HG03097 (cell line): ENCODE data around the gene SHPK.

Experiments
- ATAC-seq: cut with Tn5 transposase; IDR thresholded peaks from one replicate; pipeline ENCODE4 v1.9.1; 2021; ENCODE audit not compliant: unreplicated experiment, low FRiP score

Gene SHPK

DNA sequence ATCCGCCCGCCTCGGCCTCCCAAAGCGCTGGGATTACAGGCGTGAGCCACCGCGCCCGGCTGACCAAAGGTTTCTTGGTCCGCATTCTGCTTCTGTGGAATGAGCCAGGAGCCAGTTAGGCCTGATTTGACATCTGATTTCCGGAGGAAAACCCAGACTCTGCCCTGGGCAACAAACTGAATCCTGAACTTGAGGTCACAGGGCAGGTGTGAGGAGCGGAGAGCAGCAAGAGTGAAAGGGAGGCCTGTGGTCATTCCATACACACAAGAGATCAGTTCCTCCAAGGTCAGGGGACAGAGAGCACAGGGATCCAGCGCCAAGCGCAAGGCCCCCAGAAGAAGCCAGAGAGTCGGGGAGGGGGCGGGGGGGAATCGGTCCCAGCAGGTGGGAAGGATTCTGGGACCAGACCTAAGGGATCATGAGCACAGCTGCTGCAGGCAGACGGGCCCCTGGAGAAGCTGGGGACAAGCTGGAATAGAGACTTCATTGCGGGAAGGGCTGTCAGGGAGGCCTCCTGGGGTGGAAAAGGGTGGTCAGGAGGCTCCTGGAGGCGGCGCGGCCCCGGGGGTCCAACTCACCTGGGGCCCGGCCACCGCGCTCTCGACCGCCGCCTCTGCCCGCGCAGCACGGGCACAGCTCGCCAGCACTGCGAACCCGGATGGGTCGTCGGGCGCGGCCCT lies 436 bp downstream of the SHPK start:
- ATAC-seq: no peak

DNA sequence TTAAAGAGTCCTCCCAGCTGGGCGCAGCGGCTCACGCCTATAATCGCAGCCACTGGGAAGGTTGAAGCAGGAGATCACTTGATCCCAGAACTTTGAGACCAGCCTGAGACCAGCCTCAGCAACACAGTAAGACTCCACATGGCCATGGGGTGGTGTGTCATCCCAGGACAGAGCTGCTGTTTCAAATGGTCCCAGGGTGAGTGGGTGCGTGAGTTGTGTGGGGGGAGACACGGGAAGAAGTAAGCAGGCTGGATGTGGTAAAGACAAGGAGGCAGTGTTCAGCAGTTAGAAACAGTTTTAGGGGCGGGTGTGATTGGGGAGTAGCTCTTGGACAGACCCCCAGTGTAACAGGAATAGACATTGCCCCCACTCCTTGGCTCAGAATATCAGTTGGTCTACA lies 3.8 kb downstream of the SHPK start:
- no peak for ATAC-seq

GRCh38 chr17:3630781-3631180 lies 5.3 kb downstream of the SHPK start:
- ATAC-seq: no peak

DNA sequence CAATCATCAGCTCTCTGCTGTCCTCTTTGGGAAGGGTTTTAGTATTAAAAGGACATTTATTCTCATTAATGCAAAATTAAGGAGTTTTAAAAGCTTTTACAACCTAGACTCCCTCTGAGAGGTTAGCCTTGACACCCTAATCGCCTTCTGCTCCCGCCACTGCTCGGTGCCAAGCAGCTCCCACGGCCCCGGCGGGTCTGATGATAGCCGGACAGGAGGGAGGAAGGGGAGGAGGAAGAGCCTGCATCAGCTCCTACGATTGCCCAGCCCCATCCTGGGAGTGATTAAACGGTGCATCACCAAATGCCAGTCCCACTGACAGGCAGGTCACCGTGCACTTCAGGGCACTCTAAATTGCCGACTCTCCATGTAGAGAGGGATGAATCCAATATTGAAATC lies 8.3 kb downstream of the SHPK start:
- ATAC-seq: no peak

- ATAC-seq: no peak
Measured at GRCh38 chr17:3626831-3627768, 8.9 kb downstream of the SHPK start.

DNA sequence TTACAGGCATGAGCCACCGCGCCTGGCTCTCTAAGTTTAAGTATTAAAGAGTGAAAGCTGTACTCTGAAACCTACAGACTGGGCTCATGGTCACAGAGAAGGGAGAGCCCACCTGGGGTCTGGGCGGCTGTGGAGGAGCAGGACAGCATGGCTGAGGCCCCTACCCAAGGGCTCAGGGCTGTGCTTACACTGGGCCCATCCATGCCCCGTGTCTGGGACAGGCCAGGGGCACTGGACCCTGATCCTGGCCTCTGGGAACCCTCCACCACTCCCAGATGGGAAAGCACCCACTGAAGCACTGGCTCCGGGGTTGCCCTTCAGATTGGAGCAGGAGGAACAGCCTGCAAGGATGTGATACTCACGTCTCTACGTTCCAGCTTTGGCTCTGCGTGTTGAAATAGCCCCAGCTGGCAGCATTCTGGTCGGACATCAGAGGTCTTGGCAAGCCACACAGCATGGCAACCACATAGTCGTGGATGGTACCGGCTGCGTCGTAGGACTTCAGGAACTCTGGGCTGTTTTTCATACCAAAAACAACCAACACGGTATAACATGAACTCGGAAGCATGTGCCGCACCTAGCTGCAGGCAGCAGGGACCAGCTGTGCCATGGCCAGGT lies 13.0 kb downstream of the SHPK start:
- no peak for ATAC-seq

DNA sequence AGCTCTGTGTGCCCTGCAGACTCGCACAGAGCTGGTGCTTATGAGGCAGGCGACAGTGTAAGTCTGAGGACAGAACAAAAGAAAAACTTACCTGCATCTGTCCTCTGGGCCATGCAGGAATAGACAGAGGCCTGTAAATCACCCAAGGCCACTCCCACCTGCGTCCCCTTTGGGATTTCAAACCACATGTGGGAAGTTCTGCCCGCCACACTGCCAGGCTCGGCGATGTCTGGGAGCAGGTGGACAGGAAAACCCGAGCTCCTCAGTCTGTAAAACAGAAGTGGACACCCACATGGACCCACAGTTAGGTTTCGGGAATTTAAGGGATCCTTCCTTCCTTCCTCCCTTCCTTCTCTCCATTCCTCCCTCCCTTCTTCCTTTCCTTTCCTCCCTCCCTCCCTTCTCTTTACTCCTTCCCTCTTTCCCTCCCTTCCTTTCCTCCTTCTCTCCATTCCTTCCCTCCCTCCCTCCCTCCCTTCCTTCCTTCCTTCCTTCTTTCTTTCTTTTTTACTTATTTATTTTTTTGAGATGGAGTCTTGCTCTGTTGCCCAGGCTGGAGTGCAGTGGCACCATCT lies 14.8 kb downstream of the SHPK start:
- ATAC-seq: no peak

- no peak for ATAC-seq
Measured at GRCh38 chr17:3615160-3615870, 20.7 kb downstream of the SHPK start.

DNA sequence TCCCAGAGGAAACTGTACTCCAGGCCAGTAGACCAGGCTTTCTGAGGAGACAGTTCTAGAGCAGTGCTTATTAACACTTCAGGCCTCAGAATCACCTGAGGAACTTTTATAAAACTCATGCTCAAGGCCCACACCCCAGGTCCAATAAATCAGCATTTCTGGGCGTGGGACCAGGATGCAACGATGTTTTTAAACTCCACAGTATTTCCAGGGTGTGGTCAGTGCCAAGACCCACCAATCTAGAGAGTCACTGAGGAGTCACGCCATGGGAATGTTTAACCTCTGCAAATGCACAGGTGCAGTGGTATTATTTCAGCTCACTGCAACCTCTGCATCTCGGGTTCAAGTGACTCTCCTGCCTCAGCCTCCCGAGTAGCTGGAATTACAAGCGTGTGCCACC lies 22.9 kb downstream of the SHPK start:
- no peak for ATAC-seq

GRCh38 chr17:3610523-3610922 lies 25.5 kb downstream of the SHPK start:
- no peak for ATAC-seq

DNA sequence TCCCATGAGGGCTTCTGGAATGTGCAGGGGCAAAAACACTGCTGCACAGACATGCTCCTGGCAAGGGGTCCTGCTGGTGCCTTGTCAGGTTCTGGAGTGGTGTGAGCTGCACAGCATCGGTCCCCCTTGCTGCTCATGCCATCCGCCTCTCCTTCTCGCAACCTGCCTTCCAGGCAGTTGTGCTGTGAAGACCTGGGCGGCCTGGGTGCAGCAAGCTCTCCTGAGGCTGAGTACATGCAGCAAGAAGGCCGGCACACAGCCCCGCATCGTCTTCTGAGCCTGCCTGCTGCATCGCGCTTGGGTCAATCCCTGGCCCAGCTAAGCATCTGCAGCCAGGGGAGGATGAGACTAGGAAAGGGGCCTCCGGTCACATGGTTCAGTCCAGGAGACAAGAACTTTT lies 26.4 kb downstream of the SHPK start:
- ATAC-seq: no peak

GRCh38 chr17:3603870-3604259 lies 32.2 kb downstream of the SHPK start:
- no peak for ATAC-seq

DNA sequence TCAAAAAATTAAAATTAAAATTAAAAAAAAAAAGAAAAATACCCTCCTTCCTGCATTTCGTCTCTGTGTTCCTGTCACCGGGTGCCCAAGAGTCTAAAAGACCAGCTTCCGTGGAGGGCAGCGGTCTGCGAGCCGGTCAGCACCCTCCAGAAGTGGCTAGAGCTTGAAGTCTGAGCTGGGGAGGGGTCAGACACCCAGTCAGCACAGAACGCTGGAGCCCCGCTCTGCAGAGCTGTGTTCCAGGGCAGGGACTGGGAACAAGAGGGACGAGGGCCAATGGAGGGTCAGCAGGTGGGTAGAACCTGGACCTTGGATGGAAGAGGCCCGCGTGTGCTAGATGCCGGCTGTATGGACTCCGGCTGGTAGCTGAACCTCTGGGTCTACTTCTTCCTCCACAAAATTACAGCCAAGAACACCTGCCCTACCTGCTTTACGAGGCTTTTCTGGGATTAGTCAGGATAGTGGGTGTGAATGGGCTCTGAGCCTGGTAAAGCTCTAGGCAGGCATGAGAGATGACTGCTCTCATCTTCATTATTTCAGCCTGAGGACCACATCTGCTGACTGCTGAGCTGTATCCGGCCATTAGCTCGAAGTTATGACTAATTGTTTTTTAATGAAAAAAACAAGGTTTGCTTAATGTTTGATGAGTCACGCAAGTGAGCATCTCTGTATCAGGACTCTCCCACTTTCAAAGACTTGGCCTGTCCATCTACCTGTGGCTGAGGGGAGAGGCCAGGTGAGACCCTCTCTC lies 32.8 kb downstream of the SHPK start:
- no peak for ATAC-seq

- no peak for ATAC-seq
Measured at GRCh38 chr17:3602499-3602898, 33.6 kb downstream of the SHPK start.

- no peak for ATAC-seq
Measured at GRCh38 chr17:3600529-3601205, 35.4 kb downstream of the SHPK start.

DNA sequence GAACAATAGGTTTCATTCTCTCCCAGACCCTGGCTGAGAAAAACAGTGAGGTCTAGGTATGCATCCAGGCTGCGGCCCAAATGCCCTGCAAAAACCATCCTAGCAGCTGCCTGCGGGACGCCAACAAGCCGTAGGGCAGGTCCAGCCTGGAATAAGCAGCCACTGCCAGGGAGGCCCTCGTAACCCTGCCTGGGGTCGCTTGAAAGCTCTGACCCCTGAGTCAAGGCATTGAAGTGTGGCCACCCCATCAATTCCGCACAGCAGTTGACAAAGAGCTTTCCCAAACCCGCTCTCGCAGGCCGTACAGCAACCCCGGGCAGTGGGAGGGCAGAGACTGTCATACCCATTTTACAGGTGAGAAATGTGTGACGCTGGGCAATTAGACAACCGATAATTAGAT lies 38.0 kb downstream of the SHPK start:
- no peak for ATAC-seq

DNA sequence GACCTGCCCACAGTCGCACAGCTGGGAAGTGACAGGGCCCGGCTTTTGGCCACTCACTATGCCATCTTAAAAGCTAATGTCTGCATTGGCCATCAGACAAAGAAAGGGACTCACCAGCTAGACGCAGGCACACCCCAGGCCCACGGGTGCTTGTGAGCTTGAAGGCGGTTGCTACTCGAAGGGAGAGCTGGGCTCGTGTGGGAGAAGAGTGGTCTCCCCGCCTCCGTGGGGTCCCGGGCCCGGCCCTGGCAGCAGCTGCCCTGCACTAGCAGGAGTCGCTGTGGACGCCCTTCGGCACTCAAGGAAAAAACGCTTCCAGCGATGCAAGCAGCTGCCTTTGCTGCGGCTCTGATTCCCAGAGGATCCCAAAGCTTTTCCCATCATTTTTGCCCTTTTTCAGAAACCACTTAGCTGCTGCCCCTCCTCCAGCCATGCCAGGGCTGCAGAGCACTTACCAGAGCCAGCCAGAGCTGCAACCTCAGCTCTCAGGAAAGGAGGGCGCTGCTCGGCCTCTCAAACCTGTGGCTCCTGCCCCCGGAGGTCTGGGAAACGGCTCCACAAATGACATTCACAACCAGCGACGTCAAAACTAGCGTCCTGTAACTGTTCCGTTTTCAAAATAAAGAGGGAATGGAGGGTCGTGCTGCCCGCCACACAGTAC lies 39.1 kb downstream of the SHPK start:
- no peak for ATAC-seq

GRCh38 chr17:3594976-3595375 lies 41.1 kb downstream of the SHPK start:
- ATAC-seq: no peak
